ENCODE data around the gene HOGA1. TPM values are rescaled to one million over a fixed set of nuclear protein-coding genes. Genes with fewer than 3 reads are reported as not detected.

Gene HOGA1
- total RNA-seq, 1 experiment from 2014 or later: 4.4 TPM

- Histone ChIP-seq H3K4me2 (no peak overlapping the region), H3K27me3 (ENCODE audit: insufficient read depth, low read depth) (no peaks in the 10 kb centered on the region), H3K27ac (no peak overlapping the region), H3K4me3 (no peak overlapping the region), H3K4me1 (replicated peaks; ENCODE audit: insufficient read depth) (no peaks in the 10 kb centered on the region), H3K9me2 (ENCODE audit: insufficient read depth) (no peaks in the 10 kb centered on the region), H3F3A (ENCODE audit: insufficient read depth, low read depth) (no peaks in the 10 kb centered on the region), H4K20me1 (ENCODE audit: insufficient read depth) (no peaks in the 10 kb centered on the region), H3K9me3 (ENCODE audit: insufficient read depth, low read depth) (no peaks in the 10 kb centered on the region), H2AFZ (no peak overlapping the region), H3K79me2 (ENCODE audit: low read depth) (no peaks in the 10 kb centered on the region), H3K36me3 (ENCODE audit: low read depth) (no peaks in the 10 kb centered on the region)
- intact Hi-C loops (cut with micrococcal nuclease; ENCODE audit: unreplicated experiment): no loop called here
- TF ChIP-seq EZH2 (IDR thresholded peaks at IDR 0.05; ENCODE audit: low read depth) (no peak), CTCF (conservative IDR thresholded peaks at IDR 0.05) (no peak)
- POLR2A ChIA-PET (ENCODE audit: unreplicated experiment): no interaction called here
- no peak for DNase-seq
- BruUV-seq (replicated peaks): no TSS peak
- CTCF ChIA-PET: interaction anchor here (0.9 kb wide), 1 partner anchor 35 kb away, joined by 3 read pairs; no protein-coding TSS in a partner anchor
Observed at GRCh38 chr10:97582169-97582568, 2.0 kb upstream of the HOGA1 start.

- H3K4me3 ChIP-seq: no peak overlapping the region
- H3K4me1 ChIP-seq (replicated peaks; ENCODE audit: insufficient read depth): no peaks in the 10 kb centered on the region
- no TSS peak for BruUV-seq (replicated peaks)
- no peaks in the 10 kb centered on the region for H3K36me3 ChIP-seq (ENCODE audit: low read depth)
- intact Hi-C loops (cut with micrococcal nuclease; ENCODE audit: unreplicated experiment): no loop called here
- no peaks in the 10 kb centered on the region for H3K9me2 ChIP-seq (ENCODE audit: insufficient read depth)
- H3K79me2 ChIP-seq (ENCODE audit: low read depth): no peaks in the 10 kb centered on the region
- H3K27me3 ChIP-seq (ENCODE audit: insufficient read depth, low read depth): no peaks in the 10 kb centered on the region
- TF ChIP-seq EZH2 (IDR thresholded peaks at IDR 0.05; ENCODE audit: low read depth): no peak
- no peak for TF ChIP-seq CTCF (conservative IDR thresholded peaks at IDR 0.05)
- no peak overlapping the region for H3K27ac ChIP-seq
- H3K4me2 ChIP-seq: no peak overlapping the region
- CTCF ChIA-PET: interaction anchor here (0.6 to 1.2 kb wide), 2 partner anchors 12 to 44 kb away, joined by 3 to 4 read pairs; no protein-coding TSS in a partner anchor
- DNase-seq: no peak
- H2AFZ ChIP-seq: no peak overlapping the region
- H4K20me1 ChIP-seq (ENCODE audit: insufficient read depth): no peaks in the 10 kb centered on the region
- POLR2A ChIA-PET (ENCODE audit: unreplicated experiment): interaction anchor here (0.9 kb wide), 1 partner anchor 9 kb away, joined by 4 read pairs; no protein-coding TSS in a partner anchor
- H3K9me3 ChIP-seq (ENCODE audit: insufficient read depth, low read depth): no peaks in the 10 kb centered on the region
- H3F3A ChIP-seq (ENCODE audit: insufficient read depth, low read depth): no peaks in the 10 kb centered on the region
Observed at GRCh38 chr10:97583476-97583875, 713 bp upstream of the HOGA1 start.

- Histone ChIP-seq H3K4me1 (replicated peaks; ENCODE audit: insufficient read depth) (no peaks in the 10 kb centered on the region), H3K79me2 (ENCODE audit: low read depth) (no peaks in the 10 kb centered on the region), H4K20me1 (ENCODE audit: insufficient read depth) (no peaks in the 10 kb centered on the region), H3K4me3 (no peak overlapping the region), H2AFZ (no peak overlapping the region), H3K9me3 (ENCODE audit: insufficient read depth, low read depth) (no peaks in the 10 kb centered on the region), H3K36me3 (ENCODE audit: low read depth) (no peaks in the 10 kb centered on the region), H3K9me2 (ENCODE audit: insufficient read depth) (no peaks in the 10 kb centered on the region), H3F3A (ENCODE audit: insufficient read depth, low read depth) (no peaks in the 10 kb centered on the region), H3K4me2 (no peak overlapping the region), H3K27ac (no peak overlapping the region), H3K27me3 (ENCODE audit: insufficient read depth, low read depth) (no peaks in the 10 kb centered on the region)
- no TSS peak for BruUV-seq (replicated peaks)
- intact Hi-C loops (cut with micrococcal nuclease; ENCODE audit: unreplicated experiment): no loop called here
- CTCF ChIA-PET: no interaction called here
- DNase-seq: no peak
- POLR2A ChIA-PET (ENCODE audit: unreplicated experiment): interaction anchor here (0.5 kb wide), 1 partner anchor 11 kb away, joined by 3 read pairs; no protein-coding TSS in a partner anchor
- TF ChIP-seq EZH2 (IDR thresholded peaks at IDR 0.05; ENCODE audit: low read depth) (no peak), CTCF (conservative IDR thresholded peaks at IDR 0.05) (no peak)
Observed at GRCh38 chr10:97584798-97585438, 729 bp downstream of the HOGA1 start.

All from PC-9 (cell line).